HT-29 (cell line): Measurements from ENCODE around the gene CCDC28B. TPM values are rescaled to one million over a fixed set of nuclear protein-coding genes. Genes with fewer than 3 reads are reported as not detected.

Experiments used
- DNase-seq: peaks from one replicate; pipeline ENCODE4 v3.0.0-alpha.2; 2015; ENCODE audit warnings: low spot score
- total RNA-seq: library from RNA; depleted of rRNA; stranded (reverse); fragments of >200 nt; shearing (Covaris generic); gene quantifications from 2 replicates; pipeline ENCODE4 v1.2.3, GENCODE V29; 2014

Gene CCDC28B
- total RNA-seq, 1 experiment from 2014 or later, result 12.3 TPM

DNA sequence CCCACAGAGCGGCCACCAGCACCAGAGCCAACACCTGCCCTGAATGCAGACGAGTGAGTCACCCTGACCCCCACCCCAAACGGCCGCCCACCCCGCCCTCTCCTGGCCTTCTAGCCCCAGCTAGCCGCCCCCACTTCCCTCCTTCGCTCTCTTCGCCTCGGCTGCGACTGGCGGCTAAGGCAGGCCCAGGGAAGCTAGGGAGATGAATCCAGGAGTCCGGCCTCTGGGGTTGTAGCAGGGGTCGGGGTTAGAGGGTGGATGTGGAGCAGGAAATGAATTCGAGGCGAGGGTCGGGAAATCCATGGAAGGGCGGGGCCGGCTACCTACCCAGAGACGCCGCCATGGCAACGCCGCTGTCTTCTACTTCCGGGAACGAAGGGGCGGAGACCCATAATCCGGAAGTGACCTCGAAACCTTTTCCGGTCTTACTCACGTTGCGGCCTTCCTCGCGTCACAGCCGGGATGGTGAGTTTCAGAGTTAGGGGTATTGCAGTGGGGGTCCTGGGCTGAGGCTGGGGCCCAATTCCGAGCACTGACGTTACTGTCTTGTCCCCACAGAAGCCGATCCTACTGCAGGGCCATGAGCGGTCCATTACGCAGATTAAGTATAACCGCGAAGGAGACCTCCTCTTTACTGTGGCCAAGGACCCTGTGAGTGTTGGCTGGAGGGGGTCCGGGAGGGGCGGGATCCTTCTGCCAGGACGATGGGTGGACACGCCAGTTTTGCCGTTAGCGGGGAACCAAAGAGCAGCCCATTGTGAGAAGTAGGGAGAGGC is 21.8 kb downstream of the CCDC28B start, which contains the start of the genes EIF3I and TMEM234:
Gene EIF3I (plus strand): TSS at position 428 of the 776 bp plus-strand sequence. CDS start 35 bp downstream, at position 463.
Gene TMEM234 (minus strand): TSS at position 374 of the 776 bp plus-strand sequence. CDS start 31 bp downstream, at position 343.
- DNase-seq, result peak; percentile 93

DNA sequence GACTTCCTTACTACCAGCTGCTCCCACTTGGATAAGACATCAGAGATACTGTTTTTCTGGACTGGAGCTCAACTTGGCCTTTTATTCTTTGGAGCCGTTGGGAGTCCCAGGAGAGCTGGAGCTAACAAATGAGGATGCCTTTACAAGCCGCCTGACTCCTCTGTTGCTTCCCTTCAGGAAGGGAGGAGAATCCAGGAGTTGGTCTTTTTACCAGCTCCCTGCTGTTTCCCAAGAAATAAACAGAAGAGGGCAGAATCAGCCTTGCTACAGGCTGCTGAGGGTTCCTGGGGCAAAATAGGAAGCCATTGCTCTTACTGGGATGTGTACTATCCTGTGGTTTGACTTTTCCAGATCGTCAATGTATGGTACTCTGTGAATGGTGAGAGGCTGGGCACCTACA is 23.3 kb downstream of the CCDC28B start:
- no peak for DNase-seq

DNA sequence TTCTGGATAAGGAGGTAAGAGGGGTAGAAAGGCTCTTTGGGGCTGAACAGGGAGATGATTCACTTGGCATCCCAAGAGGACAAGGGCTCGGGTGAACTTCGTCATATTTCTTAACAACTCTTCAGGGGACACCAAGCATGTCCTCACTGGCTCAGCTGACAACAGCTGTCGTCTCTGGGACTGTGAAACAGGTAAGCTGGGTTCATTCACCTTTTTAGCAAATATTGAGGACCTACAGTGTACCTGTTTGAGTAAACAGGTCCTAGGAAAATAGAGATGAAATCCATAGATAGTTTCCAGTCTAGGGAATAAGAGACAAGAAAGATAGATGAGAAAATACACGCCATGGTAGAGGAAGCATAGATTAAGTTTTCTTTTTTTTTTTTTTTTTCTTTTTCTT is 23.9 kb downstream of the CCDC28B start:
- no peak for DNase-seq

DNA sequence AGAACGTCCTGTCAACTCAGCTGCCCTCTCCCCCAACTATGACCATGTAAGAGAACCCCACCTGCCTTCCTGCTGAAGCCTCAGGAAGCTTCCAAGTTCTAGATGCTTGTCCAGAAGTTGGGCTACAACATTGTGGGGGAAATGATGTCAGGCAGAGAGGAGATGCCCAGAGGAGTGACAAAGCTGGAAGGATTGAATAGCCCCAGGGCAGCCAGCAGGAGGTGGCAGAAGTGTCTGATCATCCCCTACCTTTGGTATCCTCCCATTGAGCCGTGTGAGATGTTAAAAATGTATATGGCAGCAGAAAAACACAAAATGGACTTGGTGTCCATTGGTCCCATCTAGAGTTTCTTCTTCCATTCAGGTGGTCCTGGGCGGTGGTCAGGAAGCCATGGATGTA is 28.4 kb downstream of the CCDC28B start:
- no peak for DNase-seq

DNA sequence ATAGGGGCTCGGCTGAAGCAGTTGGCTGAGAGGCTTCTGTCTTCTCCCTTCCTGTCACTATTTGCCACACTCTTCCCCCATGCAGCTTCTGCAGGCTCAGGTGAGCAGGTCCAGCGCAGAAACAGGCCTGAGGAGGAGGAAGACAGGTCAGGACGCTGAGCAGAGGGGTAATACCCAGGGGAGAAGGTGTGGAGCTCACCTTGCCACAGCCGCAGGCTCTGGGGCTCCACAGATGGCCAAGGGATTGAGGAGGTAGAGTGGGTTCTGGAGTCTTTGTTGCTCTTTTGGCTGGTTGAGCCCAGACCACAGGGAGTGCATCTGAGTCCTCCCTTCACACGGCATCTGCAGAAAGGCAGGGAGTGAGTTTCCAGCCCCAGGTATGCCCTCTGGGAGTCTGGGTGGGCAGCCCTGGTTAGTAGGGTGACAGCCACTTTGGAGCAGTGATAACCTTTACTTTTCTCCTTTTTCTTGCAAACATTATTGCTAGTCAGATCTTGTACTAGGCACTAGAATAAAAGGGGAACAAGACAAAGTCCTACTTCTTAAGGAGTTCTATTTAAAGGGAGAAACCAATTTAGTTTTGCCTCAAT is 31.5 kb downstream of the CCDC28B start:
- no peak for DNase-seq

DNA sequence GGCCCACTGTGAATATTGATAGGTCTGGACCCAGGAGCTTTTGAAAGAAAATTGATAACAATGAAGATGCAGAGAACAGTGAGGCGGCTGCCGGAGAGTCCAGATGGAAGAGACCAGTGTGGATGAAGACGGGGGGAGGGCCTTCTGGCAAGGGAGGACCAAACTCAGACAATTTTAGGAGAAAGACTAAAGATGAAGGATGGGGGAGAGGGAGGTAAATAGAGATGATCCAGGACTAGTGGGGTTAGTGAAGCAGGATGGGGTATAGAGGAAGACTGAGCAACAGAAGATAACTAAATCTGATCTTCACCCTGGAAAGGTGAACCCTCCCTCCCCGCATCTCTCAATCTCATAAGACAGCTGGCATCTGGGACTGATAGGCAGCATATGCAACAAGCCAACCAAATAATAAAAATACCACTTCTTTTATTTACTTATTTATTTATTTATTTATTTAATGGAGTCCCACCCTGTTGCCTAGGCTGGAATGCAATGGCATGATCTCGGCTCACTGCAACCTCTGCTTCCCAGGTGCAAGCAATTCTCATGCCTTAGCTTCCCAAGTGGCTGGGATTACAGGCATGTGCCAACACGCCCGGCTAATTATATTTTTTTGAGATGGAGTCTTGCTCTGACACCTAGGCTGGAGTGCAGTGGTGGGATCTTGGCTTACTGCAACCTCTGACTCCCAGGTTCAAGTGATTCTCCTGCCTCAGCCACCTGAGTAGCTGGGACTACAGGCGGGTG is 32.3 kb downstream of the CCDC28B start:
- no peak for DNase-seq

DNA sequence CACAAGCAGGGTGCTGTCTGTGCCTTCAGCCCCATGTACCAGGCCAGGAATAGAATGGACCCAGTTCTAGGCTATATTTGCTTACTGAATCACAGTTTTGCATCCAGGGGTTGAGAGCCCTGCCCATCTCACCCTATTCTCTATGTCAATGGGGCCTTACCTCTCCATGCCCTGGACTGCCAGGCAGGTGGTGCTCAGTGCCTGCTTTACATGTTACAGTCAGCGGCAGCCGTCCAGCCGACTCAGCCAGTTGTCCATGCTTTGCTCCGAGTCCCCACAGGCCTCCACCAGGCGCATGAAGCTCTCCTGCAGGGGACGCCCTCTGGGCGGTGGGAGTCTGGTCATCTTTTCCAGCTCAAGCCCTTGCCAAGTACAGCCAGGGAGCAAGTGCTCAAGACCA is 34.4 kb downstream of the CCDC28B start:
- no peak for DNase-seq

DNA sequence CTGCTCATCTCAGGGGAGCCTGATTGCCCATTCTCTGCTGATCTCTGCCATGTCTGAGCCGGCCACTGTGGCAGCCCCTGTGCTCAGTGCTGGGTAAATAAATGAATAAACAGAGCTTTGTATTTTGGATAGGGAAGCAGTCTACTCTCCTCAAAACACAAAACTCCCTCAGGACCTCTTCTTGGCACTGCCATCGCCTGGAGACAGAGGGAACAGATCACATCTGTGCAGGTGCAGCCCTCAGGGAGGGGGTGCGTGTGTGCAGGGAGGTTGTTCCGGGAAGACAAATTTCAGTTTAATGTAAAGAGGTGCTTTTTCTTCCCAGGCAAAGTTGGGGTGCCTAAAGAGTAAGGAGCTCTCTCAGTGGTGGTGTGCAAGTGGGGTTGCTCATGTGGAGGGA is 38.9 kb downstream of the CCDC28B start:
- no peak for DNase-seq

DNA sequence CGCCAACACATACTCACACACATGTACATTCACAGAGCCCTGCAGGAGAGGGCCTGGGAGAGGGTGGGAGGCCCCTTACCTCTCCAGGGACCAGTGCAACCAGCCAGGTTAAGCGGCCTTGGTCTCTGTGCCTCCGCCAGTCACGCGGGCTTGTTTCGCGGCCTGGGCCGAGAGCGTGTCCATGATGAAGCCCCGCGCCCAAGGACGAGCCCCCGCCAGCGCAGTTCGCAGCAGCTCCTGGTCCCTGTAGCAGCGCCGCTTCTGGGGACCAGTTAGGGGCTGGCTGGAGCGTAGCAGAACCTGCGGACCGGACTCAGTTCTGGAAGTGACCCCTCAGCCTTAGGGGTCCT is 39.4 kb downstream of the CCDC28B start:
- DNase-seq, result no peak

DNA sequence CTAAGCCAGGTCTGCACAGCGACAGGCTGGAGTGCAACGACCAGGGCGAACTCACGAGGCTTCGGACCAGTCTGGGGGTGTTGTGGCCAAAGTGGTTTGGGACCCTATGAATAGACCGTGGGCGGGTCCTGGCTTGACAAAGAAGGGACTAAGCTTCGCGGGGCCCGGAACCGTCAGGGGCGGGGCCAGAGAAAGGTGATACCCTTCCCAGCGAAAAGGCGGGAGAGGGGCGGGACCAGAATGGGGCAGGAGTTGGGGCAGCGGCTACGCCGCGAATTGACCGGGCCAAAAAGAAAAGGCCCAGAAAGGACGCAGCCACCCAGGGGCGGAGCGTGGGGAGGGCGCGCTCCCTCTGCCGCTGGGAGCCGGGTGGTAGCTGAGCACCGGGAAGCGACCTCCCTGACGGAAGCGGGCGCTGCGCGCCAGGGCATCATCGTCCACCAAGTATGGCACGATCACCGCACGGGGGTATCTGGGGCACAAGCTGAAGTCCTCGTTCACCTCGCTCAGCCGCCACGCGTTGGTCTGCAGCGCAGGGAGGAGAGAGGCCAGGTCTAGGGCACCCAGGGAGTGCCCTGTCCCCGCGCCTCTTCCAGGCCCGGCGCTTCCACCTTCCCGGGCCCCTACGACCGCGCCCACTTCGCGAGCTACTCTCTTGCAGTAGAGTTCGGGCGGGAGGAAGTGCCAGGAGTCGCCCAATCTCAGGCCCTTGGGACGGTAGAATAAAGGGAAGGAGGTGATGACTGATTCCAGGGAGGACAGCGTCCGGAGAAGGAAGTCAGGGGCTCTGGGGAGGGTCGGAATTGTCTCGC is 40.0 kb downstream of the CCDC28B start:
- DNase-seq, result peak; percentile 72

DNA sequence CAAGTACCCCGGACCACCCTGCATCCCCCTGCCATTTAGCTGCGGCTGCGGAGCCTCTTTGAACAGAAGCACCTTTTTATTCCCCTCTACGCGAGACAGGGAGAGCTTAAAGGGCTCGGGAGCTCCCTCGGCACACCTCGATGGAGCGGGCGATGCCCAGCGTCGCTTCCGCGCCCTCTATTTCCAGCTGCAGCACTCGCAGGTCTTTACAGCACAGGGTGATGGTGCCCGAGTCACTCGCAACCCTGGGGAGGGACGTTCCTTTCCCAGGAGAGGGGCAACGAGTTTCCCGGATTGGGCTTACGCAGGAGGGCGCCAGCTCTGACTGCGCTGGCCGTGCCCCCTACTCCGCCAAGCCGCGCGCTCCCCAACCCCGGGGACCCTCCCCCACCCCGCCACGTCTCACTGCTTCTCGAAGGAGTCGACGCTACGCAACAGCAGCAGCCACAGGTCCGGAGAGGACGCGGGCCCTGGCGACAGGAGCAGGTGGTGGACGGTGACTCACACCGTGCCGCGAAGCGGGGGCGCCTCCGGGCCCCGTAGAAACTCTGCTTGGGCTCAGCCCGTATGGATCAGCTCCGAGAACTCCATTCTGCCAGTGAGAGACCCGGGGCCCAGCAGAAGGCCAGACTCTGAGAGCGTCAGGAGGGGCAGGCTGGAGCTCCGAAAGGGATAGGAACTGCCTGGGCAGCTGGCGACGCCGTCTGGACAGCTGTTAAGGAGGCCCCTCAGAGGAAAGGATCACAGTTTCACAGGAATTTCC is 40.8 kb downstream of the CCDC28B start:
- peak; percentile 70 for DNase-seq

DNA sequence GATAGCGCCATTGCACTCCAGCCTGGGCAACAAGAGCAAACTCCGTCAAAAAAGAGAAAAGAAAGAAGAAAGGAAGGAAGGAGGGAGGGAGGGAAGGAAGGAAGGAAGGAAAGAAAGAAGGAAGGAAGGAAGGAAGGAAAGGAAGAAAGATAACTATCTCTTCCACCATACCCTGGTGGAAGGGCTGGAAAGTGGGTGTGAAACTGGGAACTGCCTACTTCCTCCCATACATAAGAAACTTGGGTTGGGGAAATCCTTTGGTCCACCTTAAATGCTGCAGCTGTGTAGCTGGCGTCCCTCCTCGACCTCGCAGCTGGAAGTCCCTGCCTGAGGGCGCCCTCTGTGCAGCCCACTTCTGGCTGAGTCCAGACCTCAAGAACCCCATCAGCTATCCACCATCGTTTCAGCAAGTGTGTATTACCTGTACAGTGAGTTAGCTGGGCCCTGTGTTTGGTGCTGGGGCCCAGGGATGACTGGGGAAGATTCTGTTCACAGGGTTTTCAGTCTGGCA is 42.0 kb downstream of the CCDC28B start:
- no peak for DNase-seq

DNA sequence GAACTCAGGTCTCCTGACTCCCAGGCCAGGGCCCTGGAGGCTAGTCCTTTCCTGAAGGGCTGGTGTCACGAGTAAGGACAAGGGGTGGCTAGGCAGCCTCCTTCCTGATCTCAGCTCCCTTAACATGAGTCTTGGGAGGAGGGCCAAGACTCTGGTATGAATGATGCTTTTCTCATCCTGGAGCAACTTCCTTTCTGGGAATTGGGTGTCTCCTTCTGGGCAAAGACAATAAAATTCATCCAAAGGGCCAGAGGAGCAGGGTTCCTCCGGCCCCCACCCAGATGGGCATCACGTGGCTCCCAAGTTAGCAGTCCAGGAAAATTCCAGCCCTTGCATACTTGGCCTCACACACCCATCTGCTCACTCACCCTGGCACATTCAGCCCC is 46.5 kb downstream of the CCDC28B start, which contains the start of gene FAM167B:
Gene FAM167B (plus strand): TSS at position 335 of the 386 bp plus-strand sequence. CDS start 200 bp downstream, outside the sequence.
- DNase-seq, result no peak

DNA sequence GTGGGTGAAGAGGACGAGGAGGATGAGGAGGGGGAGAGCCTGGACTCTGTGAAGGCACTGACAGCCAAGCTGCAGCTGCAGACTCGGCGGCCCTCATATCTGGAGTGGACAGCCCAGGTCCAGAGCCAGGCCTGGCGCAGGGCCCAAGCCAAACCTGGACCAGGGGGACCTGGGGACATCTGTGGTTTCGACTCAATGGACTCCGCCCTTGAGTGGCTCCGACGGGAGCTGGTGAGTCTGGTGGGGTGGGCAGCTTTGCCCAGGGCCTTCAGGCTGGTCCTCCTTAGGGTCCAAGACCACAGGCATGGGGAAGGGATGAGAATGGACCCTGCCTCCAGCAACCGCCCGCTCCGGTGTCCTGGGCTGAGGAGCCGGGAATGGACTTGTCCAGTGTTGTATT is 47.1 kb downstream of the CCDC28B start:
- no peak for DNase-seq

DNA sequence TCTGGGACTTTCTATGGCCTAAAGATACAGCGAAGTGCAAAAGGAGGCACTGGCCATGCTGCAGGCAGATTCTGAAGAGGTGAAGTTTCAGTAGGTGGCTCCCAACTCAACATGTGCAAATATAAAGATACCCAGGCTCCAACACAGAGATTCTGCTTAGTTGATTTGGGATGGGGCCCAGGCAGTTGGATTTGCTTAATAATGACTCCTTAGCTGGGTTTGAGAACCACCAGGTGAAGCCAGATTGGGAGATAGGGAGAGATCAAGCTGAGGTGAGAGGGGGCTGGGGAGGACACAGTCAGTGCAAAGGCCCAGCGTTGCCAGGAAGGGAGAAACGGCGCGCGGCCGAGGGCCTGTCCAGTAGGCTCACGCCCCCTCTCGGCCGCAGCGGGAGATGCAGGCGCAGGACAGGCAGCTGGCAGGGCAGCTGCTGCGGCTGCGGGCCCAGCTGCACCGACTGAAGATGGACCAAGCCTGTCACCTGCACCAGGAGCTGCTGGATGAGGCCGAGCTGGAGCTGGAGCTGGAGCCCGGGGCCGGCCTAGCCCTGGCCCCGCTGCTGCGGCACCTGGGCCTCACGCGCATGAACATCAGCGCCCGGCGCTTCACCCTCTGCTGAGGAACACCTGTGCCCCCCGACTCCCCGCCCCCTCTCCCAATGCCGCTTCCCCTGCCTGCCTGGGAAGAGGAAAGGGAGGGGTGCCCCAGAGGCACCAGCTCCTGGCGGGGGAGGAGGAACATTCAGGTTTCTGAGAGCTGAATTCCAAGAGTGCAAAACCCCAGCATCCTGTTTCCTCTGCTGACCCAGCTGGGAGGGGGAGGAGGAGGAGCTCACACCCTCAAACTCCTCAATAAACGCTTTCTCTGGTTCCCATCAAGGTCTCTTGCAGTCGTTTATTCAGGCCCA is 47.8 kb downstream of the CCDC28B start:
- peak; percentile 79 for DNase-seq

DNA sequence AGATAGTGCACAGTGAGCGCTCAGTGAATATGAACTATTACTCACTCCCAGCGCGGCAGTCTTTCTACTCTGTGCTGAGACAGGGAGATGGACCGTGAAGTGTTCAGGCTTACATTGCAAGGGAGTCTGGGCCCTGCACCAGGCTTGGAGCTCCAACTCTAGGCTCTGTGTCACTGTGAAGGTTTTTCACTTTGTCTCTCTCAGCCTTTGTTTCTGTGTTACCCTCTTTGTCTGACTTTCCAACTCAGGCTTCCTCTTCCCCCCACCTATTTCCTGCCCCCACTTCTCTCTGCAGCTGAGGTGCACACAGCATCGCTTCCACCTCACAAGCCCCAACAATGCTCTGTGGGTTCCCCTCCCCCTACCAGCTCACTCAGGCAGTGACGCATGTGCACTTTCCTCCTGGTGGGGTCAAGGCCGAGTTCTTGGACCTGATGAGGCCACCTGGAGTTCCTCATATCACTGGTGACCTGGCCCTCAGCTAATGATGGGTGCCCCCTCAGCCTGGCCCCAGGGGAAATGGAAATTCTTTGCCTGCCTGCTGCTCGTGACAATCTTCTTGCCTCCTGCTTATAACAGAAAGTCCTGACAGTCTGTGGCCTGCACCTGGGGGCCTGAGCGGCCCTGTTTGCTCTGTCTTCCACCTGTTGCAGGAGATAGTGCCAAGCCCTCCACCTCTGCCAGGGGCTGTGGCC is 49.6 kb downstream of the CCDC28B start:
- DNase-seq, result no peak

DNA sequence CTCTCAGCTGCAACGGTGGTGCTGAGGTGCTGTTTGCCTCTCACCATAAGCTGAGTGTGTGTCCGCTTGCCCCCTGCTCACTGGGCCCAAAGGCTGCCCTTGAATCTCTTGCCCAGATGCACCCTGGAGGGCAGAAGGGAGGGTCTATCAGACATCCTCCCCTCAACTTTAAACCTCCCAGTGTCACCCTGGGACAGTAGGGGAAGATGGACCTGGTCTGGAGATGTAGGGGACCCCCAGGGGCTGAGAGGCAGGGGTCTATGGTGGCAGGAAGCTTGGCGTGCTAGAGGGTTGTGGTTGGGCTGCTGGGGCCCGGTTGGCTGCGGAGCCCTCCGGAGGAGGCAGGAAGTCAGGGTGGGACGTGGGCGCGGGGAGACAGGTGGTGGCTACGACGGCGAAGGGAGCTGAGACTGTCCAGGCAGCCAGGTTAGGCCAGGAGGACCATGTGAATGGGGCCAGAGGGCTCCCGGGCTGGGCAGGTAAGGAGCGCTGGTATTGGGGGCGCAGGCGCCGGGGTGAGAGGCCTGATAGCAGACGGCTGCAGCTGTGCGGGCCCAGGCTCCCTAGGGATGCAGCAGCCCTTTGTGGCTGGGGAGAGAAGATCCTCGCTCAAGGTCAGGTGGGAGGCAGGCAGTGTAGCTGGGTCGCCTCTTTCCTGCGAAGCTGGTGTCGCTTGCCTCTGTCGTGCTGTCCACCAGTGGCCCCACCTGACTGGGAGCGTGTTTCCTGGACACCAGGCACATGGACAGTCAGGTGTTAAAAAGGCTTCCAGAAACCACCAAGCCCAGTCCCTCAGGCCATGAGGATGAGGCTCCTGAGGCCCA is 50.7 kb downstream of the CCDC28B start, which contains the start of gene LCK:
Gene LCK (plus strand): TSS at position 373 of the 824 bp plus-strand sequence. CDS start 23,065 bp downstream, outside the sequence.
- DNase-seq, result no peak
